Activated naive CD4-positive, alpha-beta T cell treated with anti-CD3 and anti-CD28 coated beads, Interleukin-2, amount 50 U/mL, for 72 hours (primary cell): ENCODE measurements around the gene EGLN3. TPM values are rescaled to one million over a fixed set of nuclear protein-coding genes. Genes with fewer than 3 reads are reported as not detected.
"Not testable (repeated sequence)": the region's sequence is repeated elsewhere in the genome, so short reads cannot be mapped to it uniquely, and the experiment has no call there.

ENCODE experiments used
- ATAC-seq, 2 donors: fragments of 150-1000 bp; cut with Tn5 transposase; 2 replicates each; pipeline ENCODE4 v1.10.0; 2021; ENCODE audit warnings: mild to moderate bottlenecking in 2 of 2, moderate library complexity in 2 of 2
- DNase-seq, 2 donors: peaks; one replicate each; pipeline ENCODE4 v3.0.0; 2021 to 2022; ENCODE audit warnings: low spot score in 2 of 2
- H3K27ac Mint-ChIP-seq, 2 donors: one replicate each; pipeline ENCODE4 v1.8.0; 2022; ENCODE audit warnings: mild to moderate bottlenecking in 2 of 2, mixed read lengths in 2 of 2
- H3K36me3 Mint-ChIP-seq, 2 donors: one replicate each; pipeline ENCODE4 v1.8.0; 2022; ENCODE audit warnings: mixed read lengths in 2 of 2
- H3K9me3 Mint-ChIP-seq, 2 donors: one replicate each; pipeline ENCODE4 v1.8.0; 2022; ENCODE audit warnings: mixed read lengths in 2 of 2
- total RNA-seq, 2 donors: library from RNA; stranded (reverse); gene quantifications; one replicate each; pipeline ENCODE4 v1.2.3, GENCODE V29; 2022

Gene EGLN3
- 1 to 10 TPM in 1 of 2 donors, under 1 TPM in 1; 0.34 to 8.3 TPM for total RNA-seq

DNA sequence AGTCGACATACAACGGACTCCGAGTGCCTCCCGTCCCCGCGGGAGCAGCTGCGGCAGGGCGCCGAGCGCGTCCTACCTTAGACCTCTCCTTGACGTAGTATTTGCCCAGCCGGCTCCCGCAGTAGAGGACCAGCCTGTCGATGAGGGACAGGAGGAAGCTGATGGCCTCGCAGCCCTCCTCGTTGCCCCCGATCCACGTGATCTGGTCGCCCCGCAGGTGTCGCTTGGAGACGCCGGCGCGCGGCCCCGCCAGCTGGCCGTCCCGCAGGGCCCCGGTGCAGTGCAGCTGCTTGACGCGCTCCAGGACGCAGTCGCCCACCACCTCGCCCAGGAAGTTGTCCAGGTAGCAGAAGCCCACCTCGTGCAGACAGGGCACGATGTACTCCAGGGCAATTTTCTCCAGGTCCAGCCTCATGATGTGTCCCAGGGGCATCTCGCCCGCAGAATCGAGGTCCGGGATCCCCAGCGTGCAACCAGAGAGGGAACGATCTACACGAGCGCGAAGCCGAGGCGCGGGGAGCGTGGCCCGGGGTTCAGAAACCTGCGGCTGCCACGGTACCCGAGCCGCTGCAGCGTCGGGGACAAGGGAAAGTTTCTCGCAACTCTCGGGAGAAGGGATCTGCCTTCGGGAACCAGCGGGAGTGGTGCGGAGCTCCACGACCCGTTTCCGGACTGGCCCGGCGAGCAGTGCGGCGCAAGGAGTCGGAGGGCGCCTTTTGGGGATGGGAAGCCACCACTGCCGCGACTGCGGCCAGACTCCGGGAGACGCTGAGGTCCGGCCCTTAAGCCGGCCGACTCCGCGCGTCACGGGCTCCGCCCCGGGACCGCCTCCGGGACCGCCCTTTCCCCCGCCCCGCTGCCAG, at the start of gene EGLN3:
Gene EGLN3, minus strand, starts transcription at position 755 of the 863 bp plus-strand sequence. Its CDS starts 322 bp downstream, at position 433.
- H3K36me3 Mint-ChIP-seq = peaks cover 0 to 5% of the 10 kb centered on the region in 2 donors
- ATAC-seq (peak; percentile 90 to 93), DNase-seq (peak; percentile 58 to 64)
- no peak within 1 kb of the TSS for H3K27ac Mint-ChIP-seq
- no peaks in the 10 kb centered on the region for H3K9me3 Mint-ChIP-seq

DNA sequence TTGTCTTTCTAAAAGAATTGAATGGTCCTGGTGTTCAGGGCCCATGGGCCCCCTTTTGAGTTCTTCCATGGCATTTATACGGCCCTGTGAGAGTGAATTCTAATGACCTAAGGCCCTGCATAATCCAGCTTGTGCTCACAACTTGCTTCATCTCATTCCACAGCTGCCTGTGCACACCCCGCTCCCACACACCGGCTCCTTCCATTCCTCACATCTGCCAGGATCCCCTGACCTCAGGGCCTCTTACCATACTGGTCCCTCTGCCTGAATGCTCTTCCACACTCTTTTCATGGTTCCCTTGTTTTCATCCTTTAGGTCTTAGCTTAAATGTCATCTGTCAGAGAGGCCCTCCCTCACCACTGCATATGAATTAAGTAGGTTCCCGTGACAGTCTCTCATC, 49.5 kb upstream of the EGLN3 start:
- H3K27ac Mint-ChIP-seq = no peak overlapping the region
- no peaks in the 10 kb centered on the region for H3K36me3 Mint-ChIP-seq
- DNase-seq = no peak
- ATAC-seq = no peak
- H3K9me3 Mint-ChIP-seq = peaks cover 4% of the 10 kb centered on the region in 2 donors

DNA sequence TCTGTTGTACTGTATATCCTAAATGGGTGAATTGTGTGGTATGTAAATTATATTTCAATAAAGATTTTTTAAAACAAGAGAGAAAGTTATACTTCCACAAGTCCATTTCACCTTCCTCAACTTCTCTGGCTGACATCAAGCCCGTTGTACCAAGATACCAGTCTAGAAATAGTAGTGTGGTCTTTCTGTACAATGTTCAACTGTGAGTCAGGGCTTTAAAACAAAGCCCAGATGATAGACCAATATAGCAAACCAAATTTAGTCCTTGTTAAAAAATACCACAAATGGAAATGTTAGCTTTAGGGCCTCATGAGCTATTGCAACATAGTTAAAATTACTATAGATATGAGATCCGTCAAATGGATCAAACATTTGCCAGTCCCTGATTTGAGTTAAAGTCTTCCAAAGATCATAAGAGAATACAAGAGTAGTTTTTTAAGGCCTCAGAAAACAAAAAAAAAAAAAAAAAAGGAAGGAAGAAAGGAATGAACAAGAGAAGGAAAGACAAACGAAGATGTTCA, 49.0 kb upstream of the EGLN3 start:
- DNase-seq = no peak
- peaks cover 4% of the 10 kb centered on the region in 2 donors for H3K9me3 Mint-ChIP-seq
- no peak for ATAC-seq
- H3K36me3 Mint-ChIP-seq = no peaks in the 10 kb centered on the region
- no peak overlapping the region for H3K27ac Mint-ChIP-seq

DNA sequence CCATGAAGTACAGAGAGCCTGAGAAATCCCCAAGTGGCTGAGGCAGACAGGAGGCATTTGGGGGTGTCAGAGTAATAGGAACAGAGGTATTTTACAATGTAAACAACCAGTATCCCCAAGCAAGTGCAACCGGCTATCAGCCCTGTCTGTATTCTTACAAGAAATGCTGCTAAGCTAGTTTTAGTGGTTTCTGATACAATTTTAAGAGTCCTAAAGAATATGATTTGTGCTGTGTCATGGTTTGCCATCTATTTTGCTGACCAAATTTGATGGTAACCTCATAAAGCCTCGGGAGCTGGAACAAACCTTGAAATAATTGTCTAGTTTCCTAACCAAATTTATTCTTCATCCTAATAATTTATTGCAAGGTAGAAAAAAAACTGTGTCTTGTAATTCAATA, 46.7 kb upstream of the EGLN3 start:
- H3K9me3 Mint-ChIP-seq = peaks cover 4% of the 10 kb centered on the region in 2 donors
- DNase-seq (no peak), ATAC-seq (no peak)
- no peak overlapping the region for H3K27ac Mint-ChIP-seq
- H3K36me3 Mint-ChIP-seq = no peaks in the 10 kb centered on the region

GRCh38 chr14:33996462-33996861, 45.6 kb upstream of the EGLN3 start:
- Mint-ChIP-seq H3K27ac (peak overlapping the region in 1 of 2 donors; percentile 8), H3K9me3 (peaks cover 0 to 4% of the 10 kb centered on the region in 2 donors), H3K36me3 (no peaks in the 10 kb centered on the region)
- ATAC-seq = no peak
- no peak for DNase-seq

DNA sequence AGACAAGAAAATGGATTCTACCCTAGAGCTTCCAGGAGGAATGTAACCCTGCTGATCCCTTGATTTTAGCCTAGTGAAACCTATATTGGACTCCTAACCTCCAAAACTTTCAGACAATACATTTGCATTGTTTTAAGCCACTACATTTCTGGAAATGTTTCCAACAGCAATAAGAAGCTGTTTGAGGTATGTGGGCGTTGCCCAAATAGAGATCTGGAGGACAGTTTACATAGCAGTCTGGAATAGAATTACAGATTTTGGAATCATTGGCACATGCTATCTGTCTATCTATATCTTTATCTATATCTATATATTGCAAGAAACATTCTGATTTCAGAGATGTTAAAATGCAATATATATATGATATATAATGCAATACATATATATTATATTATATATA, 42.4 kb upstream of the EGLN3 start:
- Mint-ChIP-seq H3K27ac (no peak overlapping the region), H3K36me3 (no peaks in the 10 kb centered on the region), H3K9me3 (peaks cover 0 to 4% of the 10 kb centered on the region in 2 donors)
- DNase-seq = no peak
- ATAC-seq = no peak

DNA sequence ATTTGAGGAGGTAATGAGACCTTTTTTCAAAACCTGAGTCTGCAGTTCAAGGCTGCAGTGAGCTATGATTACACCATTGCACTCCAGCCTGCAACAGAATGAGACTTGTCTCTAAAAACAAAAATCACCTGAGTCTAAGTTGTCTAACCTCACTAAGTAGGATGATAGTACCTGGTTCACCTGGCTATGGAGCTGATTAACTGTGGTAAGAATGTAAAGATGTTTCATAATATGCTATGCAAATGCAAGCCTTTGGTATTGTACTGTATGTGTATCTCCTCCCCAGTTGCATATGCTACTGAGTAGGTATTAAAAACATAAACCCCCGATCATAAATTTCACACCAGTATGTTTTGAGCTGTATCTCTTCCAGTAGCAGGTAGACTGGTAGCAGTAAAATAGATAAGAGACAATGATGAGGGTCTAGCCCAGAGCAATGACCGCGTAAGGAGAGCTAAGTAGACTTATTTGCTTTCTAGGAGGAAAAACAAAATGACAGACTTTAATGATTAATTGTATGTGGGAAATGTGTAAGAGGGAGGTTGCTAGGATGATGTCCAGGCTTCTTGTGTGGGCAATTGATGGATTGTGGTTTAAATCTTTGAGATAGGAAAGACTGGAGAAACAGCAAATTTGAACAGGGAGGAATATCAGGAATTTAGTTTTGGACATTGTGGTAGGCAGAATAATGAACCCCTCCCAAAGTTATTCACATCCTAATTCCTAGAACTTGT, 41.6 kb upstream of the EGLN3 start:
- DNase-seq = no peak
- ATAC-seq = no peak
- no peaks in the 10 kb centered on the region for H3K36me3 Mint-ChIP-seq
- H3K27ac Mint-ChIP-seq = no peak overlapping the region
- peaks cover 0 to 4% of the 10 kb centered on the region in 2 donors for H3K9me3 Mint-ChIP-seq

GRCh38 chr14:33990790-33991189, 39.9 kb upstream of the EGLN3 start:
- peak overlapping the region in 1 of 2 donors; percentile 71 for H3K27ac Mint-ChIP-seq
- H3K36me3 Mint-ChIP-seq = no peaks in the 10 kb centered on the region
- ATAC-seq = no peak
- H3K9me3 Mint-ChIP-seq = no peaks in the 10 kb centered on the region
- no peak for DNase-seq

DNA sequence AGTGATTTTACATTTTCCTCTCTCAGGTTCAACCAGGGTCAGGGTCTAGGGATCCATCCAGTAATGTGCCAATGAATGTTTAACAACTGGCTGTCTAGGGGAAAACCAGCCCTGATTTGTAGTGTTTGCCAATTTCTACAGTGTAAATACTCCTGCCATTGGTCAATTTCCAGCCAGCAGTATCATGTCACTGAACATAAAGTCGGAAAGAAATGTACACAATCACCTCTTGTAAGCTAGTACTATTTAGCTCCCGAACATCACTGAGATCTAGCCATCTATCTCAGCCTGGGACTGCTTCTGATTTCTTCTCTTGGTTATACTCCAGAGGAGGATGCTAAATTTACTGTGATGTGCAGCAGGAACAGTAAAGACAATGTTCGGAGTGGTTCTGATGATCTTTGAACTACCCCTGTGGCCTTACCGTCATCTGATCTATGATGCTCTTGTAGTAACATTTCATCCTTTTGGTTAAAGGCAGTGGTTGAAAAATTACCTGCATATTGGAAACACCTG, 36.7 kb upstream of the EGLN3 start:
- Mint-ChIP-seq H3K9me3 (peaks cover 4 to 7% of the 10 kb centered on the region in 2 donors), H3K36me3 (peaks cover 6 to 8% of the 10 kb centered on the region in 2 donors), H3K27ac (no peak overlapping the region)
- DNase-seq = no peak
- ATAC-seq = no peak

DNA sequence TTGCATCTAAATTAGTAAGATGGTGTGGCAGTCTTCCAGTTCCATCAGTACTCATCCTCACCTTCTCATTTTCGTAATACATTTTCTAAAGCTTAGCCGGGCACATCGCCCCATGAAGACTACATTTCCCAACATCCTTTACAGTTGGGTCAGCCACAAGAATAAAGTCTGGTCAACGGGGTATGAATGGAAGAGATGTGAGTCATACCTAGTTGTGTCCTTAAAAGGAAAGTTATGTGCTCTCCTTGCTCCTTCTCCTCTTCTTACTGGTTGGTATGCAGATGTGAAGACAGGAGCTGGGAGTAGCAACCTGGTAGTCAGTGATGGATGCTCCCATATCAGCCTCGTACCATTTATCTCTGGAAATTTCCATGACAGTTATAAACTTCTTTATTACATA, 35.9 kb upstream of the EGLN3 start:
- Mint-ChIP-seq H3K27ac (no peak overlapping the region), H3K36me3 (peaks cover 6 to 8% of the 10 kb centered on the region in 2 donors), H3K9me3 (peaks cover 4 to 7% of the 10 kb centered on the region in 2 donors)
- ATAC-seq = no peak
- DNase-seq = no peak

- no peak overlapping the region for H3K27ac Mint-ChIP-seq
- no peak for DNase-seq
- peaks cover 4 to 7% of the 10 kb centered on the region in 2 donors for H3K9me3 Mint-ChIP-seq
- H3K36me3 Mint-ChIP-seq = peaks cover 6 to 8% of the 10 kb centered on the region in 2 donors
- no peak for ATAC-seq
These were observed 34.4 kb upstream of the EGLN3 start for GRCh38 chr14:33985242-33985641.

GRCh38 chr14:33979613-33980276, 28.9 kb upstream of the EGLN3 start:
- peak overlapping the region in 1 of 2 donors; percentile 50 for H3K27ac Mint-ChIP-seq
- DNase-seq (no peak), ATAC-seq (no peak)
- peaks cover 0 to 1% of the 10 kb centered on the region in 2 donors for H3K36me3 Mint-ChIP-seq
- H3K9me3 Mint-ChIP-seq = peaks cover 0 to 3% of the 10 kb centered on the region in 2 donors

- peaks cover 0 to 3% of the 10 kb centered on the region in 2 donors for H3K9me3 Mint-ChIP-seq
- ATAC-seq (no peak), DNase-seq (no peak)
- no peak overlapping the region for H3K27ac Mint-ChIP-seq
- no peaks in the 10 kb centered on the region for H3K36me3 Mint-ChIP-seq
These were observed 28.2 kb upstream of the EGLN3 start for GRCh38 chr14:33978892-33979612.

DNA sequence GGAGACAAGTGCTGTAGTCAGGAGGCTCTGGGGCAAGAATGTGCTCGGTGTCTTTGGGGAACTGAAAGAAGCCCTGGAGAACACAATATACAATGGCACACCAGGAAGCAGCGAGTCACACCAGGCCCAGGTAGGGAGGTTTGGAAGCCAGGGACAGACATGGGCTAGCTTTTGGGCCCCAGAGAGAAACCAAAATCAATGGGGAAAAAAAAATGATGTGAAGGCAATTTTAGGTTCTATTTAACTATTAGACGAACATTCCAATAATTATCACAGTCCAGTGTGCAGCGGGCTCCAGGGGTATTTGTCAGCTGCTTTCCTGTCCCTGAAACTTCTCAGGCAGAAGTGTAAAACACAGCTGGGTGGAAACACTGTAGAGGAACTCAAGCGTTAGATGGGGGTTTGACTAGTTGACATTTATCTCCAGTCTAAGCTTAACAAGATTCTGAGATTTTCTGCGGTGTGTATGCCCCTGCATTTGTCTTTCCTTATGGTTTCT, 21.8 kb upstream of the EGLN3 start:
- no peak overlapping the region for H3K27ac Mint-ChIP-seq
- peaks cover 4 to 8% of the 10 kb centered on the region in 2 donors for H3K9me3 Mint-ChIP-seq
- ATAC-seq = no peak
- H3K36me3 Mint-ChIP-seq = no peaks in the 10 kb centered on the region
- no peak for DNase-seq

DNA sequence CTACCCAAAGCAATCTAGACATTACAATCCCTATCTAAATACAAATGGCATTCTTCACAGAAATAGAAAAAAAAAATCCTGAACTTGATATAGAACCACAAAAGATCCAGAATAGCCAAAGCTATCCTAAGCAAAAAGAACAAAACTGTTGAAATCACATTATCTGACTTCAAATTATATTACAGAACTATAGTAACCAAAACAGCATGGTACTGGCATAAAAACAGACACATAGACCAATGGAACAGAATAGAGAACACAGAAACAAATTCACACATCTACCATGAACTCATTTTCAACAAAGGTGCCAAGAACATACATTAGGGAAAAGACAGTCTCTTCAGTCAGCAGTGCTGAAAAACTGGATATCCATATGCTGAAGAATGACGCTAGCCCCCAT, 19.0 kb upstream of the EGLN3 start:
- not testable (repeated sequence) for H3K36me3 Mint-ChIP-seq, H3K27ac Mint-ChIP-seq, DNase-seq, ATAC-seq, H3K9me3 Mint-ChIP-seq

GRCh38 chr14:33968722-33969121, 17.8 kb upstream of the EGLN3 start:
- H3K27ac Mint-ChIP-seq = no peak overlapping the region
- peaks cover 4 to 8% of the 10 kb centered on the region in 2 donors for H3K9me3 Mint-ChIP-seq
- DNase-seq (no peak), ATAC-seq (no peak)
- no peaks in the 10 kb centered on the region for H3K36me3 Mint-ChIP-seq
